ENCODE measurements around the gene MRI1.
"Not testable (repeated sequence)": the region's sequence is repeated elsewhere in the genome, so short reads cannot be mapped to it uniquely, and the experiment has no call there.

The MRI1 gene

GRCh38 chr19:13761423-13761822 lies 2.9 kb upstream of the MRI1 start:
- DNase-seq, result no peak

- no peak for DNase-seq
Observed at GRCh38 chr19:13762635-13763235, 1.6 kb upstream of the MRI1 start.

- DNase-seq, result no peak
Observed at GRCh38 chr19:13763265-13763664, 1.1 kb upstream of the MRI1 start.

- peak; percentile 42 to 69 (median 55) for DNase-seq
Observed at GRCh38 chr19:13764821-13765394, 586 bp downstream of the MRI1 start.

GRCh38 chr19:13765395-13766094 lies 1.2 kb downstream of the MRI1 start:
- DNase-seq, result no peak

- DNase-seq, result no peak
Observed at GRCh38 chr19:13766095-13766481, 1.8 kb downstream of the MRI1 start.

GRCh38 chr19:13768510-13768909 lies 4.2 kb downstream of the MRI1 start:
- DNase-seq, result no peak

GRCh38 chr19:13770013-13770635 lies 5.8 kb downstream of the MRI1 start:
- no peak for DNase-seq

- DNase-seq, result peak; percentile 94 to 95 (median 95)
Observed at GRCh38 chr19:13774217-13775191, 10.2 kb downstream of the MRI1 start, which contains the start of gene C19orf53. Gene C19orf53, plus strand, starts transcription at chr19:13774456. Its CDS starts 22 bp downstream, at chr19:13774478.

DNA sequence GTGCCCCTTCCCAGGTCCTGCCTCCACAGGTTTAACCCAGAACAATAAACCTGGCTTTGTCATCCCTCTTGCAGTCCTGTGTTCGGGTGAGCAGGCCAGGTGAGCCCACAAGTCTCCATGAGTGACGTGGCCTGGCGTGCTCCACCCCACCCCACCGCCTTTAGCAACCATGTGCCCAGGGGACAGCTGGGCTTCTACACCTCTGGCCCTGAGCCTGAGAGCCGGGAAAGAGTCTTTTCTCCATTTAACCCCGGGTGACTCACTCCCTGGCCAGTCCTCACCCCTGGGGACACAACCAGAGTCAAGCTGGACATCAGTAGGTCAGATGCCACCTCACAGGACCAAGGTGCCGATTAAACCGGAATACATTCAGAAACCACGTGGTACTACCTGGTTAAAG lies 14.1 kb downstream of the MRI1 start:
- DNase-seq, result no peak

GRCh38 chr19:13778847-13779246 lies 14.5 kb downstream of the MRI1 start:
- DNase-seq, result no peak

GRCh38 chr19:13779794-13780193 lies 15.5 kb downstream of the MRI1 start:
- DNase-seq, result not testable (repeated sequence)

GRCh38 chr19:13781547-13781946 lies 17.2 kb downstream of the MRI1 start:
- DNase-seq, result peak; percentile 64 to 82 (median 78)

GRCh38 chr19:13782537-13782936 lies 18.2 kb downstream of the MRI1 start:
- DNase-seq, result no peak

DNA sequence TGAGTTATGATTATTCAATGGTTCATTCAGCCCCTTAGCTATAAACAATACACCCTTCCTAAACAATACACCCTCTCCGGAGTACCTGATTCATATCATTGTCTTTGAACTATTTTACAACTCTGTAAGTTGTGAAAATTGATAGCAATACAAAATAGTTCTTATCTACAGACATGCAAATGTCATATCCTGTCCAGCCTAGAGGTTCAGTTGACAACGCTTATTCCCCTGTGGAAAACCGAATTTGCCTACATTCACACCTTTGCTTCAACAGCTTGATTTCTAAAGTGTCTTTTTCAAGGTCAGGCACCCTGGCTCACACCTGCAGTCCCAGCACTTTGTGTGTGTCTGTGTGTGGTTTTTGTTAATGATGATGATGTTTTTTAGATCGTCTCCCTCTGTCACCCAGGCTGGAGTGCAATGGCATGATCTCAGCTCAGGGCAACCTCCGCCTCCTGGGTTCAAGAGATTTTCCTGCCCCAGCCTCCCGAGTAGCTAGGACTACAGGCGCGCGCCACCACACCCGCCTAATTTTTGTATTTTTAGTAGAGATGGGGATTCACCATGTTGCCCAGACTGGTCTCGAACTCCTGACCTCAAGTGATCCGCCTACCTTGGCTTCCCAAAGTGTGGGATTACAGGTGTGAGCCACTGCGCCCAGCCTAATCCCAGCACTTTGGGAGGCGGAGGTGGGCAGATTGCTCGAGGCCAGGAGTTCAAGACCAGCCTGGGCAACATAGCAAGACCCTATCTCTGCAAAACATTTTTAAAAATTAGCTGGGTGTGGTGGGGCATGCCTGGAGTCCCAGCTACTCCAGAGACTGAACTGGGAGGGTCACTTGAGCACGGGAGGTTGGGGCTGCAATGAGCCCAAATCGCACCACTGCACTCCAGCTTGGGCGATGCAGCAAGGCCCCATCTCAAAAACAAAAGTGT lies 19.5 kb downstream of the MRI1 start:
- no peak for DNase-seq

GRCh38 chr19:13784731-13785452 lies 20.6 kb downstream of the MRI1 start:
- DNase-seq, result peak; percentile 71 to 86 (median 78)

- peak in 2 of 3 donors; percentile 37 to 39 for DNase-seq
Observed at GRCh38 chr19:13788991-13789390, 24.7 kb downstream of the MRI1 start.

- peak in 2 of 3 donors; percentile 45 to 47 for DNase-seq
Observed at GRCh38 chr19:13790354-13790753, 26.0 kb downstream of the MRI1 start.

DNA sequence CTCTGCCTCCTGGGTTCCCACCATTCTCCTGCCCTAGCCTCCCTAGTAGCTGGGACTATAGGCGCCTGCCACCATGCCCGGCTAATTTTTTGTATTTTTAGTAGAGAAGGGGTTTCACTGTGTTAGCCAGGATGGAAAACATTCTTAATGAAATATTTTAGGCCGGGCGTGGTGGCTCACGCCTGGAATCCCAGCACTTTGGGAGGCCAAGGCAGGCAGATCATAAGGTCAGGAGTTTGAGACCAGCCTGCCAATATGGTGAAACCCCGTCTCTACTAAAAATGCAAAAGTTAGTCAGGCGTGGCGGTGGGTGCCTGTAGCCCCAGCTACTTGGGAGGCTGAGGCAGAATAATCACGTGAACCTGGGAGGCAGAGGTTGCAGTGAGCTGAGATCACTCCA lies 29.0 kb downstream of the MRI1 start:
- DNase-seq, result not testable (repeated sequence)

- DNase-seq, result peak; percentile 39 to 57 (median 48)
Observed at GRCh38 chr19:13794398-13794756, 30.1 kb downstream of the MRI1 start.

Data from suppressor macrophage treated with lipopolysaccharide for 1 hour (primary cell).